Measurements from ENCODE around the gene SLCO4A1. TPM values are rescaled to one million over a fixed set of nuclear protein-coding genes. Genes with fewer than 3 reads are reported as not detected.
A peak's percentile ranks its signal among the peaks of the same experiment; 100 is the strongest.

SLCO4A1 gene
- total and polyA plus RNA-seq, 12 donors, result 1.5 to 52.7 (median 6.8) TPM

DNA sequence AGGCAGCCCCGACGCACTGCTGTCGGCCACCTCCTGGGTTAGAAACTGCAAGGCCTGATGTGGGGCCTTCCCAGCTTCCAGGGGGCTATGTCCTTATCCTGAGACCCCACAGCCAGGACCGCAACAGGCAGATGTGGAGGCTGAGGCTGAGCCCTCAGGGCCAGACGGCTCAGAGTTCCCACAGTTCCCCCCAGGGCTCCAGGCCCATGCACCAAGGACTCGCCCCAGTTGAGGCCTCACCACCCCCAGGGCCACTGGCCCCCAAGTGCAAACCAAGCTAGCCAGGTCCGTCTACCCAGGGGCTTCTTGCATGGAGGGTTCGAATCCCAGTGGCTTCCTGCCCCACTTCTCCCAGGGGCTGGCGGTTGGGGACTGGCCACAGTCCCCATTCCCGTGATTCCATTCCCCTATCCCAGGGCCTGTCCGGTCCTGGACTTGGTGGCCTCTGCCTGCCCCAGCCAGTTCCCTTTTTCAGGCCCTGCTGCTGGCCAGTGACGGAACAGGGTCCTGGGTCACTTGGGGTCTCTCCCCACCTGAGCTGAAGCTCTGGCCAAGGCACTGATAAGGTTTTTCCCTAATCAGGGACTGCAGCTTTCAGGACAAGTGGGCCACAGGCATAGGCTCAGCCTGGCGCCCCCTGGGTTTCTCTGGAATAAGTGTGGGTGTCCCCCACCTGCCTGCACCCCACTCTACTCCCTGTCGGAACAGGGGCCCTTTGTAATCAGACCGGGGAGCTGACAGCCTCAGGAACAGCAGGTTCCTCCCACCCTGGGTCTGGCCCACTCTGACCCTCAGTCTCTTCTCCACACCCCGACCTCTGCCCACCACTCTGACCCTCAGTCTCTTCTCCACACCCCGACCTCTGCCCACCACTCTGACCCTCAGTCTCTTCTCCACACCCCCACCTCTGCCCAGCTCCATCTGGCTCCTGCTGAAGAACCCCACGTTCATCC, 22.0 kb downstream of the SLCO4A1 start:
- ATAC-seq (no peak), DNase-seq (no peak)
- intact Hi-C loops (cut with DNase I), result no loop called here
- Histone ChIP-seq H3K4me1 (peaks cover 0 to 37% (median 23%) of the 10 kb centered on the region in 9 donors), H3K36me3 (peaks cover 0 to 12% (median 0%) of the 10 kb centered on the region in 9 donors), H3K27me3 (peaks cover 0 to 6% (median 0%) of the 10 kb centered on the region in 7 donors), H3K9me3 (no peaks in the 10 kb centered on the region), H3K4me3 (no peak overlapping the region), H3K27ac (no peak overlapping the region)
- WGBS, 2 donors, result 94 to 95% methylated on average over 18 of the region's 18 CpGs
- TF ChIP-seq, protein P1, sequence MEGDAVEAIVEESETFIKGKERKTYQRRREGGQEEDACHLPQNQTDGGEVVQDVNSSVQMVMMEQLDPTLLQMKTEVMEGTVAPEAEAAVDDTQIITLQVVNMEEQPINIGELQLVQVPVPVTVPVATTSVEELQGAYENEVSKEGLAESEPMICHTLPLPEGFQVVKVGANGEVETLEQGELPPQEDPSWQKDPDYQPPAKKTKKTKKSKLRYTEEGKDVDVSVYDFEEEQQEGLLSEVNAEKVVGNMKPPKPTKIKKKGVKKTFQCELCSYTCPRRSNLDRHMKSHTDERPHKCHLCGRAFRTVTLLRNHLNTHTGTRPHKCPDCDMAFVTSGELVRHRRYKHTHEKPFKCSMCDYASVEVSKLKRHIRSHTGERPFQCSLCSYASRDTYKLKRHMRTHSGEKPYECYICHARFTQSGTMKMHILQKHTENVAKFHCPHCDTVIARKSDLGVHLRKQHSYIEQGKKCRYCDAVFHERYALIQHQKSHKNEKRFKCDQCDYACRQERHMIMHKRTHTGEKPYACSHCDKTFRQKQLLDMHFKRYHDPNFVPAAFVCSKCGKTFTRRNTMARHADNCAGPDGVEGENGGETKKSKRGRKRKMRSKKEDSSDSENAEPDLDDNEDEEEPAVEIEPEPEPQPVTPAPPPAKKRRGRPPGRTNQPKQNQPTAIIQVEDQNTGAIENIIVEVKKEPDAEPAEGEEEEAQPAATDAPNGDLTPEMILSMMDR (IDR thresholded peaks at IDR 0.05), result no peak

DNA sequence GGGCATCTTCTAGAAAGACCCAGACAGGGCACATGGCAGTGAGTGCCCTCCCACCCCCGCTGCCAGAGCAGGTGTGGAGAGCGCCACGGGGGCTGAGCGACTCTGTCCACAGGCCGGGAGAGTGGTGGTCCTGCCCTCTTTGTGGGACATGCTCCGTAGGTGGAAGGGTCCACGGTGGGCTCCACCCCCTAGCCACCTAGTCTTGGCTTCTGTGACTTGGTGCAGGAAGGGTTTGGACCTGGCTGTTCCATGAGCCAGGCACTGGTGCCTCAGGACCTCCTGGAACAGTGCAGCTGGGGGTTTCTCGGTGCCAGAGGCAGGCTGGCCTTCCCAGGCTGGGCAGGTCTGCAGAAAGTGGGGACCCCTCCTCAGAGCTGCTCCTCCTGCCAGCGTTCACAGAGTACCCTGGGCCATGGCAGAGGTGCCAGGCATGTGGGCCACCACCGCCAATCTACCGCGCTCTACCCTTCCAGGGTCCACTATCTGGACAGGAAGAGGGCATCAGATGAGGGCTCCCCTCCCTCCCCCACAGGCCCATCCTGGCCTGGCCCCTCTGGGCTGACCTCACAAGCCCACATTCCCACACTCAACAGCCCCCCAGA, 23.0 kb downstream of the SLCO4A1 start:
- ATAC-seq (no peak), DNase-seq (no peak)
- Histone ChIP-seq H3K9me3 (no peaks in the 10 kb centered on the region), H3K36me3 (peaks cover 0 to 10% (median 0%) of the 10 kb centered on the region in 9 donors), H3K4me3 (no peak overlapping the region), H3K27me3 (peaks cover 0 to 6% (median 0%) of the 10 kb centered on the region in 7 donors), H3K27ac (no peak overlapping the region), H3K4me1 (peaks cover 0 to 33% (median 23%) of the 10 kb centered on the region in 9 donors)
- intact Hi-C loops (cut with DNase I), result loop anchor here in 7 of 10 donors (5.0 kb wide), 3 partner anchors 127 to 163 kb away; no protein-coding TSS in a partner anchor
- 94 to 95% methylated on average over 12 of the region's 12 CpGs for WGBS, 2 donors
- TF ChIP-seq, protein P1 (IDR thresholded peaks at IDR 0.05), result no peak

DNA sequence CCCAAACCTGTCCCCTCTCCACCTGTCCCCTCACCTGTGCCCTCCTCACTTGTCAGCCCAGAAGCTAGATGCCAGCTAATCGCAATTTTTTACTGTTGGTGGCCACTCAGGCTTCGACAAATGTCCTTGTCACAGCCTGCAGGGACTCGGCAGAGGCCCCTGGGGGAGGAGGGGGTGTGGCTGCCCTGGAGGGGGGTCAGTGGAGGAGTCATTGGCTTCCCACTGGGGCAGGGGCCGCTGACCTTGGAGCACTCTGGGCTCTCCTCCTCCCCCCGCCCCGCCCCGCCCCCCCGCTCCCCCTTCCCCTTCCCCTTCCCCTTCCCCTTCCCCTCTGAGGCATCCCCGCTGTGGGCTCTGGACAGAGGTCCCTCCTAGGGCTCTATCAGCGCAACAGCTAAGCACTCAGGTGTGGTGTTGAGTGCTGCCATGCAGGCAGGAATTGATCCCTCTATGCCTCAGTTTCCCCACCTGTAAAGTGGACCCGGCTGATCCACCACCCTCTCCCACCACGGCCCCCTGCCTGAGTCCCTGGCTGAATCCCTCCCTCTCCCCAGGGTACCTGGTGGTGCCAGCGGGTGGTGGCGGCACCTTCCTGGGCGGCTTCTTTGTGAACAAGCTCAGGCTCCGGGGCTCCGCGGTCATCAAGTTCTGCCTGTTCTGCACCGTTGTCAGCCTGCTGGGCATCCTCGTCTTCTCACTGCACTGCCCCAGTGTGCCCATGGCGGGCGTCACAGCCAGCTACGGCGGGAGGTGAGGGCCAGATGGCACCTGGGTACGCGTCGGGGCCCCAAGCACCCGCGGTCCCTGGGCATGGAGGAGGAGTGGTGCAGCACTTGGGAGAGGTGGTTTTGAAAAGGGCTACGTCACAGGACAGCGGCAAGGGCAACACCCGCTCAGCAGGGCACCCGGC, 23.8 kb downstream of the SLCO4A1 start:
- Histone ChIP-seq H3K4me1 (peaks cover 0 to 33% (median 23%) of the 10 kb centered on the region in 9 donors), H3K27me3 (peaks cover 0 to 3% (median 0%) of the 10 kb centered on the region in 7 donors), H3K27ac (peak overlapping the region in 3 of 10 donors; percentile 25 to 53 (median 31)), H3K9me3 (no peaks in the 10 kb centered on the region), H3K36me3 (peaks cover 0 to 3% (median 0%) of the 10 kb centered on the region in 9 donors), H3K4me3 (no peak overlapping the region)
- TF ChIP-seq, protein P1 (IDR thresholded peaks at IDR 0.05), result no peak
- 75 to 77% methylated on average over 28 to 30 of the region's 33 CpGs for WGBS, 2 donors
- intact Hi-C loops (cut with DNase I), result loop anchor here in 7 of 10 donors (5.0 kb wide), 3 partner anchors 126 to 164 kb away; no protein-coding TSS in a partner anchor
- no peak for ATAC-seq
- DNase-seq, result no peak
